ENCODE measurements around the gene COL6A1. TPM values are rescaled to one million over a fixed set of nuclear protein-coding genes. Genes with fewer than 3 reads are reported as not detected.
A peak's percentile ranks its signal among the peaks of the same experiment; 100 is the strongest.

The COL6A1 gene
- total RNA-seq, 1 donor from 2014 or later = 12.9 TPM

DNA sequence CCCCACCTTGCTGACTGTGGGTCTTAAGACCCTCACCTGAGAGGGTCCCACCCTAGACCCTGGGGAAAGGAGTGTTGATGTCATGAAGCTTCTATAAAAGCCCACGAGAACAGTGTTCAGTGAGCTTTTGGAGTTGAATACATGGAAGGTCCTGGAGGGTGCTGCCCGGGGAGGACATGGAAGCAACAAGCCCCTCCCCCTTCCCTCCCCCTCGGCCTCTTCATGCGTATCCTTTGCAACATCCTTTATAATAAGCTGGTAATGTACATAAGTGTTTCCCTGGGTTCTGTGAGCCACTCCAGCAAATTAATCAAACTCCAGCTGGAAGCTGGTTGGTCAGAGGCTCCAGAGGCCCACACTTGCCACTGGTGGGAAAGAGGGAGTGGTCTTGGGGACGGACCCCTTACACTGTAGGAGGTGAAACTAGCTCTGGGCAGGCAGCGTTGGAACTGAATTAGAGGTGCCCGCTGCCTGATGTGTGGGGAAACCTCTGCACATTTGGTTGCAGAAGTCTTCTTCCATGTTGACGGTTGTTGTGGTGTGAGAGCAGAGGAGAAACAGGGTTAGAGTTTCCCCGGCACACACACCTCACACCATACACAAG is 14.7 kb upstream of the COL6A1 start:
- FAIRE-seq (no peak), DNase-seq (ENCODE audit: low read depth) (no peak)
- Histone ChIP-seq H3K36me3 (ENCODE audit: control insufficient read depth, insufficient read depth, low read length) (no peaks in the 10 kb centered on the region), H3K27me3 (ENCODE audit: control insufficient read depth, insufficient read depth, low read length) (no peaks in the 10 kb centered on the region), H3K4me3 (ENCODE audit: low read depth, low read length) (no peak overlapping the region)
- TF ChIP-seq, protein P1, sequence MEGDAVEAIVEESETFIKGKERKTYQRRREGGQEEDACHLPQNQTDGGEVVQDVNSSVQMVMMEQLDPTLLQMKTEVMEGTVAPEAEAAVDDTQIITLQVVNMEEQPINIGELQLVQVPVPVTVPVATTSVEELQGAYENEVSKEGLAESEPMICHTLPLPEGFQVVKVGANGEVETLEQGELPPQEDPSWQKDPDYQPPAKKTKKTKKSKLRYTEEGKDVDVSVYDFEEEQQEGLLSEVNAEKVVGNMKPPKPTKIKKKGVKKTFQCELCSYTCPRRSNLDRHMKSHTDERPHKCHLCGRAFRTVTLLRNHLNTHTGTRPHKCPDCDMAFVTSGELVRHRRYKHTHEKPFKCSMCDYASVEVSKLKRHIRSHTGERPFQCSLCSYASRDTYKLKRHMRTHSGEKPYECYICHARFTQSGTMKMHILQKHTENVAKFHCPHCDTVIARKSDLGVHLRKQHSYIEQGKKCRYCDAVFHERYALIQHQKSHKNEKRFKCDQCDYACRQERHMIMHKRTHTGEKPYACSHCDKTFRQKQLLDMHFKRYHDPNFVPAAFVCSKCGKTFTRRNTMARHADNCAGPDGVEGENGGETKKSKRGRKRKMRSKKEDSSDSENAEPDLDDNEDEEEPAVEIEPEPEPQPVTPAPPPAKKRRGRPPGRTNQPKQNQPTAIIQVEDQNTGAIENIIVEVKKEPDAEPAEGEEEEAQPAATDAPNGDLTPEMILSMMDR (IDR thresholded peaks at IDR 0.05; ENCODE audit: insufficient read depth, low read length, severe bottlenecking) = no peak

- FAIRE-seq = no peak
- no peaks in the 10 kb centered on the region for H3K36me3 ChIP-seq (ENCODE audit: control insufficient read depth, insufficient read depth, low read length)
- peaks cover 4% of the 10 kb centered on the region for H3K27me3 ChIP-seq (ENCODE audit: control insufficient read depth, insufficient read depth, low read length)
- TF ChIP-seq, protein P1 (IDR thresholded peaks at IDR 0.05; ENCODE audit: insufficient read depth, low read length, severe bottlenecking) = no peak
- H3K4me3 ChIP-seq (ENCODE audit: low read depth, low read length) = no peak overlapping the region
- DNase-seq (ENCODE audit: low read depth) = no peak
Measured at GRCh38 chr21:45969921-45970673, 11.5 kb upstream of the COL6A1 start.

DNA sequence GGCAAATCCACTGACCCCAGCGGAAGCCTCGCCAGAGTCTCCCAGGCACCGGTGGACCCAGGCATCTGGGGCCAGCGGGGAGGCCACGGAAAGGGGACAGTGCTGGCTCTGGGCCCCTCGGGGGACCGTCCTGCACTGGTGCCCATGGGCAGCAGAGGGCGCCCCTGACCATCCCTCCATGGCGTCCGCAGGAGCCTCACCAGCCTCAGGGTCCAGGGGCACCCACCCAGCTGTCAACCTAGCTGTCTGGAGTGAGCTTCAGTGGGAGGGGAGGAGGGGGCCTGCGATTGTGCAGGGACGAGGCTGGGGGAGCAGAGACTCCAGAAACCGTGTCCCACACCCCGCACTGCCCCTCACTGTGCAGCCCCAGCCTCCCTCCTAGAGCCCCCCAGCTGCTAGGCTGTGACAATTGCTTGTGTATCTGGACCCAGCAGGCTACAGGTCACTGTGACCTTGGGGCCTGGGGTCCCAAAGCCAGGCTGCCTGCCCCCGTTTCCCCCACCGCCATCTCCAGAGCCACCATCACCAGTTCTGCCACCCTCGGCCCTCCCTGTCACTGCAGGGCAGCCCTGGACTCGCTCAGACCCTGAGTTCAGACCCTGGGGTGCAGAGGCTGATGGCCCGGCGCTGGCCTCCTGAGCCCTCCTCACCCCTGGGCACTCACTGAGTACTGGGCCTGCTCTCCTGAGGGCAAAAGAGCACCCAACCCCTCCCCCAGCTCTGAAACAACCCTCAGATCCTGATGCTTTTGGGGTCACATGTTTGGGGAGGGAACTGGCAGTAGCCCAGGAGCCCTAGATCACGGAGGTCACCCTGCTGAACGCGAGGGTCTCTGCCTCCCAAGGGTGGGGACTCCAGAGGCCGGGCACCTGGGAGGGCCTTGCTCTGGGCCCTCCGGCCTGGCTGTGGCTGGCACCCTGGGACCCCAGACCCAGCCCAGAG is 10.6 kb upstream of the COL6A1 start:
- no peak overlapping the region for H3K4me3 ChIP-seq (ENCODE audit: low read depth, low read length)
- H3K27me3 ChIP-seq (ENCODE audit: control insufficient read depth, insufficient read depth, low read length) = peaks cover 4% of the 10 kb centered on the region
- H3K36me3 ChIP-seq (ENCODE audit: control insufficient read depth, insufficient read depth, low read length) = no peaks in the 10 kb centered on the region
- no peak for FAIRE-seq
- TF ChIP-seq, protein P1 (IDR thresholded peaks at IDR 0.05; ENCODE audit: insufficient read depth, low read length, severe bottlenecking) = peak; percentile 83
- DNase-seq (ENCODE audit: low read depth) = no peak

DNA sequence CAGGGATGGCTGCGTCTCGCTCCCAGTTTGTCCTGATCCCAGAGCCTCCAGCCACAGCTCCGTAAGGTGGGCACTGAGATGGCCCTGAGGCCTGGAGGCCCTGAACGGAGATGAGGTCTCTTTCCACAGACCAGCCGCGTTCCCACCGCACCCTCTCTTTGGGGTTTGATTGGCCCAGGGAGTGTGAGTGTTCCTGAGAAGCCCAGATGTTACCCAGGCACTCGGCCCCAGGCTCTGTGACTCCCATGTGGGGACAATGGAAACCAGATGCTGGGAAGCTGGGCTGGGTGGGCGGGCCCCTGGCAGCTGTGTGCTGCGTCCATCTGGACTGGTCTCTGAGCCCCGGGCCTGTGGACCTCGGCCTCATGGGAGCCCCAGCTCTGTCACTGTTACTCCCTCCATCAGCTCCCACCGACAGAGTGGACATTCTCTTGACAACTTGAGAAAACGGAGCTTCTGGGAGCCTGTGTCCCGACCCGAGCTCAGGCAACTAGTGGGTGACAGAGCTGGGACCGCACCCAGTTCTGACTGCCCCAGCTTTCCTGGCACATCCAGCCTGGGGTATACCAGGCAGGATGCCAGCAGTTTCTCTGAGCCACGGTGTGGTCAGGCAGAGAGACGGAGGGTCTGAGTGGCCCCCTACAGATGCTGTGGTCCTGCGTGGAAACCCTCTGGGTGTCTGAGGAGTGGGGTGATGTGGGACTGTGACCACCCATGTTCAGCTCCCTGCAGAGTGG is 9.8 kb upstream of the COL6A1 start:
- DNase-seq (ENCODE audit: low read depth) (no peak), FAIRE-seq (no peak)
- TF ChIP-seq, protein P1 (IDR thresholded peaks at IDR 0.05; ENCODE audit: insufficient read depth, low read length, severe bottlenecking) = no peak
- no peaks in the 10 kb centered on the region for H3K36me3 ChIP-seq (ENCODE audit: control insufficient read depth, insufficient read depth, low read length)
- H3K4me3 ChIP-seq (ENCODE audit: low read depth, low read length) = no peak overlapping the region
- H3K27me3 ChIP-seq (ENCODE audit: control insufficient read depth, insufficient read depth, low read length) = peaks cover 6% of the 10 kb centered on the region

GRCh38 chr21:45972353-45972715 is 9.2 kb upstream of the COL6A1 start:
- TF ChIP-seq, protein P1 (IDR thresholded peaks at IDR 0.05; ENCODE audit: insufficient read depth, low read length, severe bottlenecking) = no peak
- FAIRE-seq (no peak), DNase-seq (ENCODE audit: low read depth) (no peak)
- H3K4me3 ChIP-seq (ENCODE audit: low read depth, low read length) = no peak overlapping the region
- no peaks in the 10 kb centered on the region for H3K36me3 ChIP-seq (ENCODE audit: control insufficient read depth, insufficient read depth, low read length)
- H3K27me3 ChIP-seq (ENCODE audit: control insufficient read depth, insufficient read depth, low read length) = peaks cover 6% of the 10 kb centered on the region

Measured in bronchial epithelial cell (primary cell).